ENCODE results near the gene PRDM16. TPM values are rescaled to one million over a fixed set of nuclear protein-coding genes. Genes with fewer than 3 reads are reported as not detected.

Gene PRDM16
- polyA plus RNA-seq, 1 of the 3 experiments (the other 2 are of a cell fraction), result not detected

- Histone ChIP-seq H3K9me3 (no peaks in the 10 kb centered on the region), H3K9me2 (no peaks in the 10 kb centered on the region), H3K79me2 (ENCODE audit: insufficient read depth) (no peaks in the 10 kb centered on the region), H4K20me1 (ENCODE audit: insufficient read depth) (no peaks in the 10 kb centered on the region), H3K4me2 (no peak overlapping the region), H3K27me3 (ENCODE audit: insufficient read depth) (no peaks in the 10 kb centered on the region), H2AFZ (ENCODE audit: low read depth) (no peak overlapping the region), H3K9ac (no peak overlapping the region), H3K4me3 (ENCODE audit: low read depth in 2 of 2, low read length in 1 of 2) (no peak overlapping the region), H3K27ac (ENCODE audit: low read depth in 2 of 2, low read length in 1 of 2) (no peak overlapping the region), H3K4me1 (ENCODE audit: control insufficient read depth in 1 of 2, insufficient read depth in 2 of 2, low read depth in 1 of 2, low read length in 1 of 2) (peaks cover 0 to 17% of the 10 kb centered on the region in 2 experiments; a peak in 1 of 4 replicates), H3F3A (replicated peaks; ENCODE audit: insufficient read depth) (no peaks in the 10 kb centered on the region), H3K36me3 (replicated peaks in 1 of 2; ENCODE audit: control insufficient read depth in 1 of 2, insufficient read depth in 2 of 2, low read length in 1 of 2) (no peaks in the 10 kb centered on the region)
- CTCF ChIA-PET, result no interaction called here
- no peak for DNase-seq
- POLR2A ChIA-PET, result no interaction called here
- WGBS (ENCODE audit: low lambda C conversion rate), result 55% methylated on average over 10 of the region's 10 CpGs
- no peak for TF ChIP-seq NFIC (IDR thresholded peaks at IDR 0.05; ENCODE audit: borderline replicate concordance)
- TF ChIP-seq, protein P1, sequence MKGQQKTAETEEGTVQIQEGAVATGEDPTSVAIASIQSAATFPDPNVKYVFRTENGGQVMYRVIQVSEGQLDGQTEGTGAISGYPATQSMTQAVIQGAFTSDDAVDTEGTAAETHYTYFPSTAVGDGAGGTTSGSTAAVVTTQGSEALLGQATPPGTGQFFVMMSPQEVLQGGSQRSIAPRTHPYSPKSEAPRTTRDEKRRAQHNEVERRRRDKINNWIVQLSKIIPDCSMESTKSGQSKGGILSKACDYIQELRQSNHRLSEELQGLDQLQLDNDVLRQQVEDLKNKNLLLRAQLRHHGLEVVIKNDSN (IDR thresholded peaks at IDR 0.05; ENCODE audit: borderline replicate concordance, low read depth), result no peak
- TF ChIP-seq TAF1 (IDR thresholded peaks at IDR 0.05; ENCODE audit: borderline replicate concordance, low read depth, low read length), result no peak
- TF ChIP-seq IRF3 (IDR thresholded peaks at IDR 0.05; ENCODE audit: low read depth, low read length), result no peak
- no peak for TF ChIP-seq ELF1 (IDR thresholded peaks at IDR 0.05)
- TF ChIP-seq FOXJ3 (CRISPR knock-in tag; IDR thresholded peaks at IDR 0.05), result no peak
- TF ChIP-seq POLR2AphosphoS5 (IDR thresholded peaks at IDR 0.05; ENCODE audit: low read depth, low read length), result no peak
These were observed 126.4 kb downstream of the PRDM16 start for GRCh38 chr1:3195480-3195815.

DNA sequence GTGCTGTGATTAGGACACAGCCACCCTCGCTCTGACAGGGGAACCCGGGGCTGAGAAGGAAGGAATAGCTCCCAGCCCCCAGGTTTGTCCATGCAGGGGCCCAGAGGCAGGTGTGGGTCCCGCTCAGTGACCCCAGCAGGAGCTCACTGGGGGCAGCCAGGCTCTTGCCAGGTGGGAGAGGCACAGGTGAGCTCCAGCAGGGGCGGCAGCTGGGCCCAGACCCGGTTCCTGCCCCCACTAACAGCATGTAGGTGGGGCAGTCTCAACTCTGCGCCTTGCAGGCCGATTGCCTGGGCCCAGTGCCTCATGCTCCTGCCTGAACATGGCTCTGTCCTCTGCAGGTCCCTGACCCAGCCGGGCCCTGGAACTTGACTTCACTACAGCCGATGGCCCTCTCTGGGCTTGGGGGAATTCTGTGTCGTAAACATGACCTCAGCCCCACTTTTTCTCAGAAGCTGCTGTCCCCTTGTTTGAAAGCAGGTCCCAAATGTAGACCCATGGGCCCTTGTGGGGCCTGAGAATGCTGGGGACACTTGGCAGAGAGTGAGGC is 127.0 kb downstream of the PRDM16 start:
- H3K4me3 ChIP-seq (ENCODE audit: low read depth in 2 of 2, low read length in 1 of 2), result no peak overlapping the region
- H2AFZ ChIP-seq (ENCODE audit: low read depth), result no peak overlapping the region
- CTCF ChIA-PET, result interaction anchor here (0.6 kb wide), 1 partner anchor 1343 kb away, joined by 3 read pairs; no protein-coding TSS in a partner anchor
- H3K27ac ChIP-seq (ENCODE audit: low read depth in 2 of 2, low read length in 1 of 2), result no peak overlapping the region
- WGBS (ENCODE audit: low lambda C conversion rate), result 0% methylated on average over 2 of the region's 10 CpGs
- H3K4me2 ChIP-seq, result no peak overlapping the region
- H4K20me1 ChIP-seq (ENCODE audit: insufficient read depth), result no peaks in the 10 kb centered on the region
- no peaks in the 10 kb centered on the region for H3K79me2 ChIP-seq (ENCODE audit: insufficient read depth)
- no peak overlapping the region for H3K9ac ChIP-seq
- no peak for DNase-seq
- H3K9me3 ChIP-seq, result no peaks in the 10 kb centered on the region
- H3K36me3 ChIP-seq (replicated peaks in 1 of 2; ENCODE audit: control insufficient read depth in 1 of 2, insufficient read depth in 2 of 2, low read length in 1 of 2), result no peaks in the 10 kb centered on the region
- H3K27me3 ChIP-seq (ENCODE audit: insufficient read depth), result no peaks in the 10 kb centered on the region
- H3K4me1 ChIP-seq (ENCODE audit: control insufficient read depth in 1 of 2, insufficient read depth in 2 of 2, low read depth in 1 of 2, low read length in 1 of 2), result peaks cover 0 to 17% of the 10 kb centered on the region in 2 experiments; a peak in 1 of 4 replicates
- H3F3A ChIP-seq (replicated peaks; ENCODE audit: insufficient read depth), result no peaks in the 10 kb centered on the region
- no peaks in the 10 kb centered on the region for H3K9me2 ChIP-seq
- TF ChIP-seq NFIC (IDR thresholded peaks at IDR 0.05; ENCODE audit: borderline replicate concordance) (no peak), SMC3 (IDR thresholded peaks at IDR 0.05; ENCODE audit: low read depth, low read length) (no peak), YY1 (IDR thresholded peaks at IDR 0.05; ENCODE audit: low read depth) (no peak)
- TF ChIP-seq, protein P1 (IDR thresholded peaks at IDR 0.05; ENCODE audit: borderline replicate concordance, low read depth), result no peak
- POLR2A ChIA-PET, result no interaction called here

Measured in SK-N-SH (cell line).